CD4-positive, alpha-beta T cell treated with Interleukin-21 for 1 hour (primary cell): ENCODE results near the gene SCAANT1.
A peak's percentile ranks its signal among the peaks of the same experiment; 100 is the strongest.

ENCODE experiments used
- DNase-seq: peaks from one replicate; pipeline ENCODE4 v3.0.0-alpha.2; 2020

Gene SCAANT1

GRCh38 chr3:63933459-63933858 lies 21.3 kb upstream of the SCAANT1 start:
- DNase-seq: no peak

DNA sequence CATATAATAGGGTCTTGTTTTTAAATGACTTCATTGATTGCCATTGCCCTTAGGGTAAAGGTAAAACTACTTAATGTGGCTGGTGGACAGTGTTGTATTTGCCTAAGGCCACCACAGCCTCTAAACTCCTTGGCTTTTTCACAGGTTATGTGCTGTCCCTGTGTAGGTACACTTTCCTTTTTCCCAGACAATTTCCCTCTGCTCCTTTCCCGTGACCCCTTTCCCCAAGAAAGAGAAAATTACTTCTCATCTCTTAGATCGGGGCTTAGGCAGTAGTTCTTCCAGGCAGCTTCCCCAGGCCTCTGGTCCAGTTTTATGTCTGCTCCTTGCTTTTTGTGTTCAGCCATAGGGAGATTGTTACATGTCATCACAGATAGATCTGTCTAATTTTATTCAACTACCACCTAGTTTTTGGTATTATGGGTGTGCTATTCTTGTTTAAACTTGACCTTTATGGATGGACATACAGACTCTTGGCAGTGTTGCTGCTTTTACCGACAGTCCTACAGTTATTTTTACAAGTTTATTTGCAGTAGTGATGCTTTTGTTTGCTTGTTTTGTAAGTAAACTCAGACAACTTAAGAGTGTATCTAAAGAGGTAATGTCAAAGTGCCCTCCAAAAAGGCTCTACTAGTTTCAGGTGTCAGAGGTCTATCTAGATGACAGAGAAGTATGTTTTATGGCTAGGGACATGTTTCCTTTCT lies 20.5 kb upstream of the SCAANT1 start:
- DNase-seq: no peak

GRCh38 chr3:63931290-63931689 lies 19.1 kb upstream of the SCAANT1 start:
- DNase-seq: no peak

- no peak for DNase-seq
These were observed 15.5 kb upstream of the SCAANT1 start for GRCh38 chr3:63927422-63928280.

DNA sequence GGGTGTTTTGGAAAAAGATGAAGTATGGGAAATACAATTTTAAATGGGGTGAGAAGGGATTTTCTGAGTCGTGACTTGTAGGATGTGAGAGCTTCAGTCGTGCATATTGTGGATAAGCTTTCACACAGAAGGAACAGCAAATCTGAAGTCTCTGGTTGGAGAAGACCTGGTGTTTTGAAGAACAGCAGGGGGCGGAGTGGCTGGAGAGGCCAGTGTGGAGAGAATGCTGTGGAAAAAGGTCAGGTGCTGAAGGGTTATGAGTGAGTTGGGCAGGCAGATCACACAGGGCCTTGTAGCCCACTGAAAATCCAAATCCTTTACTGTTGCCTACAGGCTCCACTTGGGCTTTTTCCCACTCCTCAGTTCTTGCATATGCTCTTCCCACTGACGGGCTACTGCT lies 14.1 kb upstream of the SCAANT1 start:
- no peak for DNase-seq

GRCh38 chr3:63922491-63923199 lies 10.5 kb upstream of the SCAANT1 start:
- no peak for DNase-seq

- DNase-seq: no peak
These were observed 9.7 kb upstream of the SCAANT1 start for GRCh38 chr3:63921741-63922482.

DNA sequence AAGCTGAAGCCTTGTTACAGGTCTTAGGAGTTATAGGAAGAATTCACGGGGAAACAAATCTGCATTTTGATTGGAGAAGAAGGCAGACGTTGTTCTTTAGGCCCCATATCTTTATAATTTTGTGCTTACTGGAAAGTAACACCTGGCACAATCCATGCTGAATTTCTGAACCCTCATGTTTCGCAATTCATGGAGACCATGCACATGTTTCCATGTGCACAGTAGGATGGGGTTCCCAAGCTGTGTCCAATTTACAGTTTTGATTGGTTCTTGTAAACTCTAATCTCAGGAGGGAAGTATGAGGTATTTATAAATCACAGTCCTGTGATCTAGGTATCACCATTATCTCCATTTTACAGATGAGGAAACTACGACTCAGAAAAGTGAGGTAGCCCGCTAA lies 7.8 kb upstream of the SCAANT1 start:
- DNase-seq: no peak

DNA sequence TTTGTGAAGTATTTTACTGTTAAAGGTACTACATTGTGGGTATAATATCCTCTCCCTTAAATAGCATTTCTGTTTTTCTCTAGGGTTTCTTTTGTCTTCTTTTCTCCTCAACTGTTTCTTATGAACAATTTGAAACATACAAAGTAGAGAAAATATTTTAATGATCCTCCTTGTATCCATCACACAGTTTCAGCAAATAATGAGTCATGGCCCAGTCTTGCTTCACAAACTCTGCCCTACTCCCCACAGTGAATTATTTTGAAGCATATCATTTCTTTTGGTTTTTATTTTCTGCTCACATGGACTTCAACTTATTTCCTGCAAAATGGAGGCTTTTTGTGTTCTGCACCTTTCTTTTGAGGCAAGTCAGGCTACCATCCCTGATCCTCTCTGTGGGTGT lies 6.1 kb upstream of the SCAANT1 start:
- DNase-seq: no peak

GRCh38 chr3:63914312-63914711 lies 2.1 kb upstream of the SCAANT1 start:
- DNase-seq: no peak

GRCh38 chr3:63912768-63913588 lies 795 bp upstream of the SCAANT1 start:
- peak; percentile 68 for DNase-seq

DNA sequence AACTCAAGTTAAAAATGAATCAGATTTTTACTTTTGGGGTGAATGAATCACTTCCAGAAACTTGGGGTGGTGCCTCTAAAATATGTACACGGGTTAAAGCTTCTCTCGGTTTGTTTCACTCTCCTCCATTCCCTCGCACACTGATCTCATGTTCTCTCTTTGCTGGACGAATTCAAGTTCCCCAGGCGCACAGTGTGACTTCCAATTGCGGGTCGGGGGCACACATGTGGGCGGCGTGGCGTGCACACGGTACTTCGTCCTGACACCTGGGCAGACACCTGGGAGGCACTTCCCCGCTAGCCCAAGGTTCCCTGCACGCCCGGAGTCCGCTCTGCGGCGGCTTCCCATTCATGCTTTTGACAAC lies 692 bp downstream of the SCAANT1 start:
- DNase-seq: no peak

DNA sequence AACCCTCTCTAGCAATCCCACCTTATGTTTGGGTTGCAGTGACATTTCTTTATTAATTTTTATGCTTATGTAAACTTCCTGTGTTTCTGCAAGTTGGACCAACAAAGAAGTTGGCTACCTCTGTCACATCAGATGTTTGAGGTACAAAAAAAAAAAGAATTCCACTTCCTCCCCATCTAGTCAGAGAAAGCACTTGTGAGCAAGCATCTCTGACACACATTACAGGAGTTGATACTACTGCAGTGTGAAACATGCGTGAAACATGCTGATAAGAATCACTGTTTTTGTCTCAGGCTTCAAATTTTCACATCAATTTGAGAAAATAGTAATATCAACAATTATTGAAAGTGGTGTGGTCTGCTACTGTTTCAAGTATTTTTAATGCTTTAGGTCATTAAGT lies 1.3 kb downstream of the SCAANT1 start:
- peak; percentile 59 for DNase-seq

- DNase-seq: no peak
These were observed 2.2 kb downstream of the SCAANT1 start for GRCh38 chr3:63910001-63910400.

DNA sequence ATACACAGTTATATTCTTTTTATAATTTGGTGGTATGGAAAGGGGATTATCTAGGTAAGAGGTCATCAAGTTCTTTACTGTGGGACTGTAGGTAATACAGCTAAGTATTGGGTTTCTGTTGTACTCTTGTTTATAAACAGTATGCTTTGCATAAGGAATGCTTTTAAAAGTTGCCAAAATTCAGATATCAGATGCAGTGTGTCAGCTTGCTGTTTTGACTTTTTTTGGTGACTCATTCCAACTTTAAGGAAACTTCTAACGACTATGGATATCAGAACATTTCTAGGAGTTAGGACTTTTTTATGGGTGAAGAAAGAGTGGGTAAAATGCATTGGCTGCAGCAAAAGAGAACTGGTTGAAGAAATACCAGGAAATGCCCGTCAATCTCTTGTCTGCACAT lies 2.8 kb downstream of the SCAANT1 start:
- DNase-seq: no peak

DNA sequence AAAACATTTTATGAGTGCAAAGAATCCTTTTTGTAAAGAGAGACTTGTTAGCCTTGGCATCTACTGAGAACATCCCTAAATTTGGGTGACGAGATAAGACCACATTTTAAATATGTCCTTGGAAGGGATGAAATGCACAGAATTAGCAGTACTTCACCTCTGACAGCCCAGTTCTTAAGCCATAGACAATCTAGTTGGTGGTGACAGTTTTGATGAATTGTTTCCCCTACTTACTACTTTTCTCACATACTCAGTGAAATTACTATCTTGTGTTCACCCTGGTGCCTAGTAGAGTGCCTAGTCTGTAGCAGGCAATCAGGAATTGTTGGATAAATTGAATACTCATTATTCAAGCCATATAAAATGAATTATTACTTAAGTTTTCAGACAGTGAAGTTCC lies 3.4 kb downstream of the SCAANT1 start:
- DNase-seq: no peak

DNA sequence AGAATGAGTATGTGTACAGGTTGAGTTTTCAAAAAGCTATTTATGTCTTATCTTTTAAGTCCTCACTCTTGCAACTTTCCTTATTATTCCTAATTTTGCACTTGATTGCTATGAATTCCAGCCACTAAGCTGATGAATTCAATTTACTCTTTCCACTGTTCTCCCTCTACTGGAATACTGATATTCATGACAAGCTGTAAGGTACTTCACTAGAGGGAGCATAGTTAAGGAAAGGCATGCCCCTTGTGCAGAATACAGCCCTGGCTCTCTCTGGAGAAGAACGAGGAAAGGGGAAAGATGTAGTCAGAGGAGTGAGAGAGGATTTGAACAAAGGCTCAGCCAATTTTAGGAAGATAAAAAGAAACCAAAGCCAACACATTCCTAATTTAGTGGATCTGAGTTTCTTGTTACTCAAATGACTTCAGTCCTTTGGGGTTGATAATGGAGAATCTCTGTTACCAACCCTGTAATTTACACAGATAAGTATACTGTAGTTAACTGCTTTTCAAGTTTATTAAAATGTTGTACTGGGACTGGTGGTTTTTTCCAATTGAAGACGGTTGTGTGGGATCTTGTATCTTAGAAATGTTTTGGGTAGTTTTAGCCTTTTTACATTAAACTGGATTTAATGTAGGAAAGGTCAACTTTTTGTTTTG lies 4.0 kb downstream of the SCAANT1 start:
- no peak for DNase-seq

DNA sequence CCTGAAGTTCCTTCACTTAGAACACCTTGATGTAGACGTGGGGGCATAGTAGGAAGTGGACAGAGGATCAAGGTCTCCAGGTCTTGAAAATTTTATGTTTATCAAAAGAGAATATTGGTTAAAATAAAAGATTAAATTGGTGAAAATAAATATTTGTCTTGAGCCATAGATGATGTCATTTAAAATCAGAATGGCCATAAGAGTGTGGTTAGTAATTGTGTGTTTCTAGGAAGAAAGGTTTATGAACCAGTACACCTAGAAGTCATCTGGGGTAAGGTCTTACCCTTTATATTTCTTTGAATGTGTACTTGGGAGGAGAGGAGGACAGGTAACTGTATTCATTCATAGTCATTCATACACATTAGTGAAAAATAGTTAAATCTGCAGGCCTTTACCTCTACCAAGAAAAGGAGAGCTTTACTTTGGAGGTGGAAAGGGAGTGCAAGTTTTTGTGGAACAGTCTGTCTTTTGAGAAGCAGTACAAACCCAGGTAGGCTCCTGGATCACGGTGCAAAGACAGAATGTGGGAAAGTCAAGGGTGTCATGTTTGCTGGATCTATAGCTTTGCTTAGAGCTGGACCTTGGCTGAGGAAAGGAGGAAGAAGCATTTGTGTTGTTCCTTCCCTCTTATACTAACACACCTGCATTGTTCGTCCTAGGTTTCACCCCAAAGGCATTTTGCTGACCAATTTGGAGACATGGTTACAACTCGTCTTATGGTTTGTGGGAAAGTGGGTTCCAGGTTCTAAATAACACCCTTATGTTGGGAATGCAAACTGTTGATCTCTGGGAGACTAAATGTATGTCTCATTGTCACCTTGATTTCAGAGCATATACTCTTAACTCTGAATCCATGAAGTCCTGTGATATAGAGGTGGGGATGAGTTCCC lies 6.2 kb downstream of the SCAANT1 start:
- no peak for DNase-seq

- DNase-seq: no peak
These were observed 11.7 kb downstream of the SCAANT1 start for GRCh38 chr3:63900459-63900858.

DNA sequence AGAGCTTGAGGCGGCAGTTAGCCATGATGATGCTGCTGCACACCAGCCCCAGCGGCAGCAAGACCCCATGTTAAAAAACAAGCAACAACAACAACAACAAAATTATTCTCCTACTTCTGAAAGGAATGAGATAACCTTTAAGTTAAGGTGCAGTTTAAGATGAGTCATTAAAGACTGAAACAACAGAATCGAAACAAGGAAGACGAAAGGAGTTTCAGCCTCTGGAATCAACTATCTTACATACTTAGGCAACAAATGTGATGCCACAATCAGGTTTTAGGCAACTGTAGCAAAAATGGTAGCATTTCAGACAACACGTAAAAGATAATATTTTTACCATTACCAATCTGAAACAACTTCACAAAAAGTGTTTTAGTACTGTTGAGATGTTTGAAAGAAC lies 12.2 kb downstream of the SCAANT1 start:
- DNase-seq: no peak
